Loucy (cell line): ENCODE data around the gene CRX.
"Not testable (repeated sequence)": the region's sequence is repeated elsewhere in the genome, so short reads cannot be mapped to it uniquely, and the experiment has no call there.

Experiments
- H2AFZ ChIP-seq: fragments of 200-600 bp; sonication (generic); 2 replicates; pipeline ENCODE4 v1.6.0; 2016; ENCODE audit warnings: antibody characterized with exemption, mild to moderate bottlenecking, low read length, moderate library complexity
- H3F3A ChIP-seq: fragments of 200-600 bp; 2 replicates; pipeline ENCODE4 v1.6.0; 2016; ENCODE audit warnings: antibody characterized with exemption, low read depth, mild to moderate bottlenecking
- H3K27me3 ChIP-seq: fragments of 200-600 bp; sonication (generic); 2 replicates; pipeline ENCODE4 v1.6.1; 2014; ENCODE audit warnings: low read length, mild to moderate bottlenecking; ENCODE audit not compliant: insufficient read depth, poor library complexity, severe bottlenecking
- H3K36me3 ChIP-seq: fragments of 200-600 bp; sonication (generic); 2 replicates; pipeline ENCODE4 v1.6.1; 2016; ENCODE audit warnings: low read length; ENCODE audit not compliant: insufficient read depth
- H3K4me1 ChIP-seq: fragments of 200-600 bp; sonication (generic); 2 replicates; pipeline ENCODE4 v1.5.1; 2014; ENCODE audit warnings: low read length, mild to moderate bottlenecking; ENCODE audit not compliant: insufficient read depth, poor library complexity, severe bottlenecking
- H3K4me2 ChIP-seq: fragments of 200-600 bp; sonication (generic); 2 replicates; pipeline ENCODE4 v1.6.0; 2014; ENCODE audit warnings: antibody characterized with exemption, low read length, low read depth, mild to moderate bottlenecking; ENCODE audit not compliant: poor library complexity, severe bottlenecking
- H3K4me3 ChIP-seq: fragments of 200-600 bp; sonication (generic); 2 replicates; pipeline ENCODE4 v1.5.1; 2014; ENCODE audit warnings: low read length, mild to moderate bottlenecking, mixed read lengths; ENCODE audit not compliant: poor library complexity, severe bottlenecking
- H3K79me2 ChIP-seq: fragments of 200-600 bp; sonication (generic); 2 replicates; pipeline ENCODE4 v1.6.1; 2014; ENCODE audit warnings: low read length; ENCODE audit not compliant: insufficient read depth
- H3K9ac ChIP-seq: fragments of 200-600 bp; sonication (generic); 2 replicates; pipeline ENCODE4 v1.6.0; 2014; ENCODE audit warnings: mild to moderate bottlenecking, low read depth, low read length, moderate library complexity; ENCODE audit not compliant: poor library complexity, severe bottlenecking
- H3K9me2 ChIP-seq: fragments of 200-600 bp; sonication (generic); replicated peaks from 2 replicates; pipeline ENCODE4 v1.6.1; 2016; ENCODE audit warnings: low read depth, low read length, mixed read lengths
- H3K9me3 ChIP-seq: fragments of 200-600 bp; sonication (generic); 2 replicates; pipeline ENCODE4 v1.6.1; 2014; ENCODE audit warnings: mild to moderate bottlenecking, antibody characterized with exemption, low read length, low read depth; ENCODE audit not compliant: insufficient read depth
- H4K20me1 ChIP-seq: fragments of 200-600 bp; sonication (generic); 2 replicates; pipeline ENCODE4 v1.6.0; 2014; ENCODE audit warnings: antibody characterized with exemption, low read length, mild to moderate bottlenecking; ENCODE audit not compliant: insufficient read depth, poor library complexity, severe bottlenecking
- CTCF ChIP-seq: fragments of 200-600 bp; sonication (generic); conservative IDR thresholded peaks from 2 replicates; pipeline ENCODE4 v1.5.1; 2014; ENCODE audit warnings: mild to moderate bottlenecking, antibody characterized with exemption, low read length
- EZH2phosphoT487 ChIP-seq: fragments of 200-600 bp; IDR thresholded peaks from 2 replicates; pipeline ENCODE4 v1.6.1; 2018; ENCODE audit warnings: antibody characterized with exemption, mild to moderate bottlenecking, moderate library complexity, borderline replicate concordance

The CRX gene

GRCh38 chr19:47801270-47801669 is 20.5 kb upstream of the CRX start:
- no peak for TF ChIP-seq CTCF
- TF ChIP-seq EZH2phosphoT487: no peak
- Histone ChIP-seq H3K27me3 (no peaks in the 10 kb centered on the region), H3F3A (no peaks in the 10 kb centered on the region), H3K36me3 (no peaks in the 10 kb centered on the region), H3K4me3 (no peak overlapping the region), H3K79me2 (no peaks in the 10 kb centered on the region), H3K9ac (no peak overlapping the region), H3K4me2 (no peak overlapping the region), H3K9me3 (no peaks in the 10 kb centered on the region), H4K20me1 (no peaks in the 10 kb centered on the region), H3K9me2 (no peaks in the 10 kb centered on the region), H2AFZ (no peak overlapping the region), H3K4me1 (no peaks in the 10 kb centered on the region)

GRCh38 chr19:47802521-47803043 is 19.2 kb upstream of the CRX start:
- no peaks in the 10 kb centered on the region for H3F3A ChIP-seq
- H3K27me3 ChIP-seq: no peaks in the 10 kb centered on the region
- no peak overlapping the region for H3K4me2 ChIP-seq
- H3K4me3 ChIP-seq: no peak overlapping the region
- H2AFZ ChIP-seq: no peak overlapping the region
- H3K36me3 ChIP-seq: no peaks in the 10 kb centered on the region
- H3K9me3 ChIP-seq: no peaks in the 10 kb centered on the region
- TF ChIP-seq CTCF (no peak), EZH2phosphoT487 (no peak)
- no peaks in the 10 kb centered on the region for H3K79me2 ChIP-seq
- no peak overlapping the region for H3K9ac ChIP-seq
- no peaks in the 10 kb centered on the region for H4K20me1 ChIP-seq
- H3K4me1 ChIP-seq: no peaks in the 10 kb centered on the region
- H3K9me2 ChIP-seq: no peaks in the 10 kb centered on the region

- not testable (repeated sequence) for H3K36me3 ChIP-seq, H3K4me2 ChIP-seq, H3K9ac ChIP-seq, H4K20me1 ChIP-seq, H3K27me3 ChIP-seq, H3F3A ChIP-seq, H3K9me2 ChIP-seq, H3K4me3 ChIP-seq, H3K79me2 ChIP-seq, H3K9me3 ChIP-seq, H2AFZ ChIP-seq, H3K4me1 ChIP-seq
These were observed 18.6 kb upstream of the CRX start for GRCh38 chr19:47803148-47803547.

- H4K20me1 ChIP-seq, H3K36me3 ChIP-seq, H3F3A ChIP-seq, H3K9me3 ChIP-seq, H3K9me2 ChIP-seq, H3K4me2 ChIP-seq, H2AFZ ChIP-seq, H3K9ac ChIP-seq, H3K4me1 ChIP-seq, H3K27me3 ChIP-seq, H3K4me3 ChIP-seq, H3K79me2 ChIP-seq: not testable (repeated sequence)
These were observed 18.1 kb upstream of the CRX start for GRCh38 chr19:47803671-47804070.

GRCh38 chr19:47804451-47804850 is 17.3 kb upstream of the CRX start, which contains the start of gene TPRX1:
TPRX1 (minus strand) TSS chr19:47804551; CDS start chr19:47804539, 12 bp downstream.
- H3K9ac ChIP-seq: not testable (repeated sequence)

More at GRCh38 chr19:47804451-47804850, 17.3 kb upstream of the CRX start, which contains the start of gene TPRX1:
- not testable (repeated sequence) for H4K20me1 ChIP-seq, H3K79me2 ChIP-seq, H3K4me1 ChIP-seq, H3K27me3 ChIP-seq, H3K36me3 ChIP-seq, H3F3A ChIP-seq, H3K4me3 ChIP-seq, H3K4me2 ChIP-seq, H2AFZ ChIP-seq, H3K9me2 ChIP-seq, H3K9me3 ChIP-seq
